ENCODE measurements around the gene MCM8.

DNA sequence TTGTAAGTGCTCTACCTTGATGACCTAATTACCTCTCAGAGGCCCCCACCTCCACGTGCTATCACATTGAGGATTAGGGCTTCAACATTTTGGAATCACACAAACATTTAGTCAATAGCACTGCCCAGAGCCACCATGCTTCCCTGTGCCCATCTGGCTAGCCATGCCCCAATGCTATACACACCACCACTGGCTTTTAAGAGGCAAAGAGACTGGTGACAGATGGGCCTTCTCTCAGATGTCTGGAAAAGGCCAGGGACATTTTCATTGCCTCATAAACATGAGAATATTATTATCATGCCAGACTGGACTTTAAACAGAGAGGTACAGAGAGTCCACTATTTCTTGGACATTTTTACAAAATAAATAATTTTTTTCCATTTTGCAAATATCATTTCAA is 29.9 kb upstream of the MCM8 start:
- TF ChIP-seq CTCF (IDR thresholded peaks at IDR 0.05; ENCODE audit: poor library complexity) (no peak), EZH2phosphoT487 (IDR thresholded peaks at IDR 0.05; ENCODE audit: low read depth, severe bottlenecking, unreplicated experiment) (no peak)

All from hepatocyte (in vitro differentiated cells).